Fibroblast of pulmonary artery (primary cell): ENCODE data around the gene SNX32.

Experiments used
- DNase-seq: peaks from one replicate; pipeline ENCODE4 v3.0.0-alpha.2; 2010; ENCODE audit warnings: low read depth
- H3K4me3 ChIP-seq: replicated peaks from 2 replicates; pipeline ENCODE4 v1.5.1; 2011; ENCODE audit warnings: low read depth, mild to moderate bottlenecking, control low read depth, low read length, moderate library complexity
- TF ChIP-seq, protein P1 (sequence below): IDR thresholded peaks from 2 replicates; pipeline ENCODE4 v1.5.1; 2011; ENCODE audit warnings: mild to moderate bottlenecking, control low read depth, low read length, inconsistent platforms; ENCODE audit errors: missing control alignments

The SNX32 gene

DNA sequence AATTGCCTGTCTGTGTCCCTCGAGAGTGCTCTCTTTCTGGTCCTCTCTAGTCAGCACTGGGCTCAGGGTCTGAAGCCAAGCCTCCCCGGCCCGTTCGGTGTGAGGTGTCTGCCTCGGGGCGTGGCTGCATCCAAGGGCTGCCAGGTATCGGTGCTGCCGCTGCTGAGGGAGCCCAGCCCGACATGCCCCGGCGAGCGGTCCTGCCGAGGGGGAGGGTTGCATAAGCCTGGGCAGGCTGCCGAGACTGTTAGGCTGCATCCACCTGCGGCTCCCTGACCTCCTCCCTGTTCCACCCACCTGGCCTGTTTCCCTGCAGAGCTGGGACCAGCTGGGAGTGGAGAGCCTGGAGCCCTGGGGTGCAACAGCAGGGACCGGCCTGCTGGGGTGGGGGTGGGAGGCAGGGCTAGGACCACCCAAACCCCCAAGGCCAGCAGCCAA lies 40.6 kb upstream of the SNX32 start:
- H3K4me3 ChIP-seq, result no peak overlapping the region
- TF ChIP-seq, protein P1, sequence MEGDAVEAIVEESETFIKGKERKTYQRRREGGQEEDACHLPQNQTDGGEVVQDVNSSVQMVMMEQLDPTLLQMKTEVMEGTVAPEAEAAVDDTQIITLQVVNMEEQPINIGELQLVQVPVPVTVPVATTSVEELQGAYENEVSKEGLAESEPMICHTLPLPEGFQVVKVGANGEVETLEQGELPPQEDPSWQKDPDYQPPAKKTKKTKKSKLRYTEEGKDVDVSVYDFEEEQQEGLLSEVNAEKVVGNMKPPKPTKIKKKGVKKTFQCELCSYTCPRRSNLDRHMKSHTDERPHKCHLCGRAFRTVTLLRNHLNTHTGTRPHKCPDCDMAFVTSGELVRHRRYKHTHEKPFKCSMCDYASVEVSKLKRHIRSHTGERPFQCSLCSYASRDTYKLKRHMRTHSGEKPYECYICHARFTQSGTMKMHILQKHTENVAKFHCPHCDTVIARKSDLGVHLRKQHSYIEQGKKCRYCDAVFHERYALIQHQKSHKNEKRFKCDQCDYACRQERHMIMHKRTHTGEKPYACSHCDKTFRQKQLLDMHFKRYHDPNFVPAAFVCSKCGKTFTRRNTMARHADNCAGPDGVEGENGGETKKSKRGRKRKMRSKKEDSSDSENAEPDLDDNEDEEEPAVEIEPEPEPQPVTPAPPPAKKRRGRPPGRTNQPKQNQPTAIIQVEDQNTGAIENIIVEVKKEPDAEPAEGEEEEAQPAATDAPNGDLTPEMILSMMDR, result no peak
- DNase-seq, result no peak

DNA sequence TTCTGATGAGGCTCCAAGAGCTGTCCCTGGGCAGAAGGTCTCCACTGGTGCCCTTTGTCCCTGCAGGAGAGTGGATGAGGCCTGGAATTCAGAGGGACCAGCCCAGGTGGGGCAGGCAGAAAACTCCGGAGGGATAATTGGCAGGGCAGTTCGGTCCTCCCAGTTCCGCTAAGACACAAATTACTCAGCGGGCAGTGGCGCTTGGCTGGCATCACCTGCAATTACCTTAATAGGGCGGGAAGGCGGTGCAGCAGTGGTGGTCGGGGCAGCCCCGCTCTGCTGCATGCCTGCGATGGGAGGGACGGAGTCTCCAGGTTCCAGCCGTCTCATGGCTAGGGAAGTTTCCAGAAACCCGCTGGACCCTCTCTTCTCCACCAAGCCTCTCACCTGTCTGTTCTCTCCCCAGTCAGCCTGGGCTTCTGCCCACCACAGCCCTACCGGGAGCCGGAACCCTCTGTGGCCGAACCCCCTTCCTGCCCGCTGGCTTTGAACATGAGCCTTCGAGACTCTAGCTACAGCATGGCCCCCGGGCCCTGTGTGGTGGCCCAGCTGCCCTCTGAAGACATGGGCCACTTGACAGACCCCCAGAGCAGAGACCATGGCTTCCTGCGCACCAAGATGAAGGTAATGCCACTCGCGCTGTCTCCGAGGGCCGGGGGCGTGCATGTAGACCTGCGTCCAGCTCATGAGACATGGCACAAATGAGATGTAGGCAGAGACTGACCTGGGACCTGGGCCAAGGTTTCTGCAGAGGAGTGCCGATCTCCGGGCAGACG lies 40.0 kb upstream of the SNX32 start:
- H3K4me3 ChIP-seq, result no peak overlapping the region
- TF ChIP-seq, protein P1, result no peak
- no peak for DNase-seq

DNA sequence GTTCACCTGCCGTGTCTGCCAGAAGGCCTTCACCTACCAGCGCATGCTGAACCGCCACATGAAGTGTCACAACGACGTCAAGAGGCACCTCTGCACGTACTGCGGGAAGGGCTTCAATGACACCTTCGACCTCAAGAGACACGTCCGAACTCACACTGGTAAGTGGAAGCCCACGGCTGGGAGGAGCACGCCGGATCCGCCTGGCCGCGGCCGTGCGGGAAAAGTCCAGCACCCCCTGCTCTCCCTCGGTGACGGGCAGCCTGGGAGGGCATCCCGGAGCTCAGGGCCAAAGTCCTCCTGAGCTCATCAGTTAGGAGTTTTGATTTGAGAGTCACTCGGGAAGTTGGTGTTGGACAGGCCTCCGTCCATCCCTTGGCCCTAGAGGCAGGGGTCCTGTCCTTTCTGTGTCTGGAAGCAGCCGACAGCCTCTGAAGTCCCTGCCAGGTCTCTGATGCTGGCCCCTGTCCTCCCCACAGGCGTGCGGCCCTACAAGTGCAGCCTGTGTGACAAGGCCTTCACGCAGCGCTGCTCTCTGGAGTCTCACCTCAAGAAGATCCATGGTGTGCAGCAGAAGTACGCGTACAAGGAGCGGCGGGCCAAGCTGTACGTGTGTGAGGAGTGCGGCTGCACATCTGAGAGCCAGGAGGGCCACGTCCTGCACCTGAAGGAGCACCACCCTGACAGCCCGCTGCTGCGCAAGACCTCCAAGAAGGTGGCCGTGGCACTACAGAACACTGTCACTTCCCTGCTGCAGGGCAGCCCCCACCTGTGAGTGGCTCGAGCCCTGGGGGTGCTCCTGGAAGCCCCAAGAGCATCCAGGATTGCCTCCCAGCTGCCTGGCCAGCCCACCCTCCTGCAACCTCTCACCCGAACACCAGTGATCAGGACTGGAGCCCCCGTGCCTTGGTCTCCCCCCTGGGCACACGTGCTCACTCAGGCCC lies 38.9 kb upstream of the SNX32 start:
- TF ChIP-seq, protein P1, result no peak
- DNase-seq, result no peak
- no peak overlapping the region for H3K4me3 ChIP-seq

DNA sequence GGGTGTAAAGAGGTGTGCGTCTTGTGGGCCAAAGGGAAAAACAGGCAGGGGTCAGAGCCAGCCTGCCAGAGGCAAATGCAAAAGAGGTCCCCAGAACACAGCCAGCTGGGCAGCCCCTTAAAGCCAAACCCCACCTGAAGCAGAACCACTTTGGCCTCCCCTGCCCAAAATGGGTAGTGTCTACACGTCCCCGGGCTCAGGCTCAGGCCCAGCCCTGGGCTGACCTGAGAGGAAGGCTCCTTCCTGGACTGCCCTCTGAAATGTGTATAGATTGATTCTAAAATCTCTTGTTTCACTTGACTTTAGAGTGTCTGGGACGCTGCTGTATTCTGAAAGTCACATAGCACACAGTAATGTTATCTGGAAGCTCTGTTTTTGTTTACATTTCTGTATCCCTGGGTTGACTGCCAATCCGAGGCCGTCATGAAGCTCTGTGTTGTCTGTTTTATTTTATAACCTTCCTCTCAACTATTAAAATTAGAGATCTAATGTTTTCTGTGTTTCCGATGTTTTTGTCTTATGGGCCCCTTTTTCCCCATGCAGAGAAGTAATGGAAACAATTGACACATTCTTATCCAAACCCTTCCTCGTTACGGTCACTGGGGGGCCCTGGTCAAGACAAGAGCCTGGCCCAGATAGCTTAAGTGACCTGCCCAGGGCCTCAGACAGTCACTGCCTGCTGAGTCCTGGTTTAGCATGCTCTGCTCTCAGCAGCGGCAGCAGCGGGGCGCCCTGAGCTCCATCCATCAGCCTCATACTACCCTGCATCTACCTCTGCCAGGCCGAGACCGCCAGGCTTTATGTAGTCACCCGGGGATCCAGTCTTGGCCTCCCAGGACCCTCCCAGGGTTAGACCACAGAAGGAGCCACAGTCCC lies 36.8 kb upstream of the SNX32 start:
- no peak overlapping the region for H3K4me3 ChIP-seq
- no peak for DNase-seq
- TF ChIP-seq, protein P1, result no peak

DNA sequence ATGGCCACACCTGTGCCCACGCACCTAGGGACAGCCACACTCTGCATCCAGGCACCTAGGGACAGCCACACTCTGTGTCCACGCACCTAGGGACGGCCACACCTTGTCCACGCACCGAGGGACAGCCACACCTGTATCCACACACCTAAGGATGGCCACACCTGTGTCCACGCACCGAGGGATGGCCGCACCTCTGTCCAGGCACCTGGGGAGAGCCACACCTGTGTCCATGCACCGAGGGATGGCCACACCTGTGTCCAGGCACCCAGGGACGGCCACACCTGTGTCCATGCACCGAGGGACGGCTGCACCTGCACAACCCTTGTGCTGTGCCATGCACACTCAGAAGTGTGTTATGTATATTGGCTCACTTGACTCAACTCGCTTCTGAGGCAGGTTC lies 36.1 kb upstream of the SNX32 start:
- DNase-seq, result no peak
- TF ChIP-seq, protein P1, result no peak
- H3K4me3 ChIP-seq, result no peak overlapping the region

DNA sequence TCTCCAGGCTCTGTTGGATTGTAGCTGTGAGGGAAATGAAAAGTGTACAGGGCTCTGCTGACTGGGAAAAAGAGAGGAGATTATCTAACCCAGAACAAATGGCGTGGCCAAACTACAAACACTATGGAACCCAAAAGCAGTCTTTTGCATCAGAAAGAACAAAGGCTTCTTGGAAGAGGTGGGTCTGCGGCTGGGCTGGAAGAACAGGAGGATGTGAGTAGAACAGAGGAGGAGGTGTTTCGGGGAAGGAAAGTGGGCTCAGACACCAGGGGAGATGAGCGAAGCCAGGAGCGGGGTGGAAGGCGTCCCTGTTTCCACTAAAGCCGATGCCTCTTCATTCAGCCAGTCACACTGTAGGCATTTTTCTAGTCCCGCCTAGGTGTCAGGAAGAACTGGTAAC lies 34.9 kb upstream of the SNX32 start:
- no peak for DNase-seq
- no peak overlapping the region for H3K4me3 ChIP-seq
- TF ChIP-seq, protein P1, result no peak
